WERI-Rb-1 (cell line): Measurements from ENCODE around the gene SPN.
"Not testable (repeated sequence)": the region's sequence is repeated elsewhere in the genome, so short reads cannot be mapped to it uniquely, and the experiment has no call there.

Source experiments
- DNase-seq: peaks from one replicate; pipeline ENCODE4 v3.0.0-alpha.2; 2020
- H3K27ac ChIP-seq: fragments of 250-450 bp; sonication (Bioruptor Pico); 2 replicates; pipeline ENCODE4 v1.5.1; 2020; ENCODE audit warnings: mild to moderate bottlenecking, moderate library complexity
- H3K27me3 ChIP-seq: fragments of 250-450 bp; sonication (Bioruptor Pico); 2 replicates; pipeline ENCODE4 v1.5.1; 2021; ENCODE audit warnings: mild to moderate bottlenecking, low read depth, moderate library complexity; ENCODE audit not compliant: insufficient read depth, severe bottlenecking
- H3K36me3 ChIP-seq: fragments of 250-450 bp; sonication (Bioruptor Pico); 2 replicates; pipeline ENCODE4 v1.5.1; 2020; ENCODE audit warnings: mild to moderate bottlenecking, moderate library complexity
- H3K4me3 ChIP-seq: 2 replicates; pipeline ENCODE4 v1.5.1; 2011; ENCODE audit warnings: low read depth, mild to moderate bottlenecking, control low read depth, low read length
- H3K9me3 ChIP-seq: fragments of 250-450 bp; sonication (Bioruptor Pico); 2 replicates; pipeline ENCODE4 v1.5.1; 2021; ENCODE audit warnings: mild to moderate bottlenecking, moderate library complexity; ENCODE audit not compliant: severe bottlenecking
- CTCF ChIP-seq: IDR thresholded peaks from 2 replicates; pipeline ENCODE4 v1.5.1; 2011; ENCODE audit warnings: low read depth, mild to moderate bottlenecking, control low read depth, inconsistent platforms, low read length

SPN gene

GRCh38 chr16:29629318-29629717, 33.7 kb upstream of the SPN start:
- not testable (repeated sequence) for H3K27ac ChIP-seq

GRCh38 chr16:29631658-29632057, 31.4 kb upstream of the SPN start:
- H3K4me3 ChIP-seq, H3K27me3 ChIP-seq, H3K27ac ChIP-seq, H3K9me3 ChIP-seq, DNase-seq, H3K36me3 ChIP-seq: not testable (repeated sequence)

More at GRCh38 chr16:29629318-29629717, 33.7 kb upstream of the SPN start:
- not testable (repeated sequence) for H3K27me3 ChIP-seq, DNase-seq, H3K36me3 ChIP-seq, H3K9me3 ChIP-seq, H3K4me3 ChIP-seq

- H3K27me3 ChIP-seq, H3K36me3 ChIP-seq, DNase-seq: not testable (repeated sequence)
Observed at GRCh38 chr16:29635902-29636301, 27.1 kb upstream of the SPN start.

GRCh38 chr16:29636368-29636767, 26.7 kb upstream of the SPN start:
- H3K4me3 ChIP-seq, H3K36me3 ChIP-seq, DNase-seq, H3K9me3 ChIP-seq, H3K27ac ChIP-seq, H3K27me3 ChIP-seq: not testable (repeated sequence)

More at GRCh38 chr16:29635902-29636301, 27.1 kb upstream of the SPN start:
- H3K9me3 ChIP-seq, H3K4me3 ChIP-seq, H3K27ac ChIP-seq: not testable (repeated sequence)

- H3K36me3 ChIP-seq, DNase-seq, H3K9me3 ChIP-seq, H3K27me3 ChIP-seq, H3K4me3 ChIP-seq, H3K27ac ChIP-seq: not testable (repeated sequence)
Observed at GRCh38 chr16:29638751-29639150, 24.3 kb upstream of the SPN start.

- TF ChIP-seq CTCF: peak; percentile 10; the same call in 1 of the 2 replicates
- no peak overlapping the region for H3K27ac ChIP-seq
- no peak for DNase-seq
- no peaks in the 10 kb centered on the region for H3K36me3 ChIP-seq
- no peaks in the 10 kb centered on the region for H3K27me3 ChIP-seq
- H3K4me3 ChIP-seq: no peak overlapping the region
- H3K9me3 ChIP-seq: no peaks in the 10 kb centered on the region
Observed at GRCh38 chr16:29641561-29641960, 21.5 kb upstream of the SPN start.

GRCh38 chr16:29643596-29643995, 19.5 kb upstream of the SPN start:
- no peak for DNase-seq
- Histone ChIP-seq H3K9me3 (no peaks in the 10 kb centered on the region), H3K27me3 (no peaks in the 10 kb centered on the region), H3K36me3 (no peaks in the 10 kb centered on the region), H3K27ac (no peak overlapping the region), H3K4me3 (no peak overlapping the region)
- no peak for TF ChIP-seq CTCF

- H3K27ac ChIP-seq: no peak overlapping the region
- H3K36me3 ChIP-seq: no peaks in the 10 kb centered on the region
- no peak for DNase-seq
- no peak for TF ChIP-seq CTCF
- H3K27me3 ChIP-seq: no peaks in the 10 kb centered on the region
- H3K4me3 ChIP-seq: no peak overlapping the region
- H3K9me3 ChIP-seq: no peaks in the 10 kb centered on the region
Observed at GRCh38 chr16:29644338-29644857, 18.6 kb upstream of the SPN start.
